ENCODE measurements around the gene KCNH1. TPM values are rescaled to one million over a fixed set of nuclear protein-coding genes. Genes with fewer than 3 reads are reported as not detected.

Gene KCNH1
- total and polyA plus RNA-seq, 4 donors = not detected

- no peak for TF ChIP-seq TAF1 (conservative IDR thresholded peaks at IDR 0.05)
- TF ChIP-seq EGR1 (IDR thresholded peaks at IDR 0.05; ENCODE audit: low read depth in 2 of 2) = no peak
- TF ChIP-seq GABPA (IDR thresholded peaks at IDR 0.05 in 1 of 2, conservative IDR thresholded peaks at IDR 0.05 in 1 of 2) = no peak
- TF ChIP-seq SP1 (IDR thresholded peaks at IDR 0.05) = no peak
- no peak for TF ChIP-seq HNF4G (IDR thresholded peaks at IDR 0.05)
- TF ChIP-seq ATF3 (IDR thresholded peaks at IDR 0.05) = no peak
- TF ChIP-seq JUND (IDR thresholded peaks at IDR 0.05) = no peak
- no peak for TF ChIP-seq NR2F2 (IDR thresholded peaks at IDR 0.05)
- TF ChIP-seq REST (IDR thresholded peaks at IDR 0.05) = no peak
- no peak for TF ChIP-seq YY1 (IDR thresholded peaks at IDR 0.05)
- no peak for TF ChIP-seq CTCF (IDR thresholded peaks at IDR 0.05; ENCODE audit: low read depth, low read length, missing input control)
- TF ChIP-seq FOXA1 (IDR thresholded peaks at IDR 0.05) = no peak
- TF ChIP-seq FOXA2 (IDR thresholded peaks at IDR 0.05) = no peak
- TF ChIP-seq ZBTB33 (IDR thresholded peaks at IDR 0.05) = no peak
- DNase-seq (ENCODE audit: low spot score) = no peak
- H3K9ac ChIP-seq (ENCODE audit: low read depth in 1 of 2, low read length in 2 of 2) = no peak overlapping the region
- no peaks in the 10 kb centered on the region for H3K36me3 ChIP-seq (ENCODE audit: control insufficient read depth in 4 of 4, insufficient read depth in 3 of 4, low read depth in 1 of 4, low read length in 3 of 4)
- H3K4me3 ChIP-seq (ENCODE audit: low read depth in 1 of 3, low read length in 3 of 3) = no peak overlapping the region
- no peak overlapping the region for H3K27ac ChIP-seq (ENCODE audit: low read depth in 1 of 2, low read length in 2 of 2)
- H3K4me1 ChIP-seq (ENCODE audit: control insufficient read depth in 4 of 4, insufficient read depth in 4 of 4, low read length in 3 of 4) = no peaks in the 10 kb centered on the region
- H3K9me3 ChIP-seq (ENCODE audit: control insufficient read depth in 4 of 4, low read length in 3 of 4) = no peaks in the 10 kb centered on the region
- no peaks in the 10 kb centered on the region for H3K27me3 ChIP-seq (ENCODE audit: control insufficient read depth in 4 of 4, insufficient read depth in 4 of 4, low read length in 3 of 4)
- WGBS = 84% methylated on average over 2 of the region's 2 CpGs
Observed at GRCh38 chr1:211024901-211025300, 109.0 kb downstream of the KCNH1 start.

- no peaks in the 10 kb centered on the region for H3K36me3 ChIP-seq (ENCODE audit: control insufficient read depth in 4 of 4, insufficient read depth in 3 of 4, low read depth in 1 of 4, low read length in 3 of 4)
- TF ChIP-seq MAX (IDR thresholded peaks at IDR 0.05) (no peak), REST (IDR thresholded peaks at IDR 0.05) (no peak), YY1 (IDR thresholded peaks at IDR 0.05) (no peak)
- H3K9ac ChIP-seq (ENCODE audit: low read depth in 1 of 2, low read length in 2 of 2) = no peak overlapping the region
- H3K9me3 ChIP-seq (ENCODE audit: control insufficient read depth in 4 of 4, low read length in 3 of 4) = no peaks in the 10 kb centered on the region
- no peak overlapping the region for H3K4me3 ChIP-seq (ENCODE audit: low read depth in 1 of 3, low read length in 3 of 3)
- 22% methylated on average over 1 of the region's 1 CpG for WGBS
- no peaks in the 10 kb centered on the region for H3K27me3 ChIP-seq (ENCODE audit: control insufficient read depth in 4 of 4, insufficient read depth in 4 of 4, low read length in 3 of 4)
- H3K27ac ChIP-seq (ENCODE audit: low read depth in 1 of 2, low read length in 2 of 2) = no peak overlapping the region
- DNase-seq (ENCODE audit: low spot score) = no peak
- H3K4me1 ChIP-seq (ENCODE audit: control insufficient read depth in 4 of 4, insufficient read depth in 4 of 4, low read length in 3 of 4) = no peaks in the 10 kb centered on the region
Observed at GRCh38 chr1:211019266-211019665, 114.7 kb downstream of the KCNH1 start.
